Epithelial cell of proximal tubule (primary cell): ENCODE data around the gene PPIF. TPM values are rescaled to one million over a fixed set of nuclear protein-coding genes. Genes with fewer than 3 reads are reported as not detected.

Experiments used
- DNase-seq: peaks from one replicate; pipeline ENCODE4 v3.0.0-alpha.2; 2011; ENCODE audit warnings: low read depth
- H3K4me3 ChIP-seq: 2 replicates; pipeline ENCODE4 v1.5.1; 2011; ENCODE audit warnings: low read depth, mild to moderate bottlenecking, low read length
- total RNA-seq: library from RNA; depleted of rRNA; stranded (reverse); fragments of >200 nt; gene quantifications from 2 replicates; pipeline ENCODE4 v1.2.3, GENCODE V29; 2015
- TF ChIP-seq, protein P1 (sequence below): conservative IDR thresholded peaks from 2 replicates; pipeline ENCODE4 v1.5.1; 2012; ENCODE audit warnings: low read depth, mild to moderate bottlenecking, low read length

Gene PPIF
- total RNA-seq, 1 donor from 2014 or later = 62.0 TPM

DNA sequence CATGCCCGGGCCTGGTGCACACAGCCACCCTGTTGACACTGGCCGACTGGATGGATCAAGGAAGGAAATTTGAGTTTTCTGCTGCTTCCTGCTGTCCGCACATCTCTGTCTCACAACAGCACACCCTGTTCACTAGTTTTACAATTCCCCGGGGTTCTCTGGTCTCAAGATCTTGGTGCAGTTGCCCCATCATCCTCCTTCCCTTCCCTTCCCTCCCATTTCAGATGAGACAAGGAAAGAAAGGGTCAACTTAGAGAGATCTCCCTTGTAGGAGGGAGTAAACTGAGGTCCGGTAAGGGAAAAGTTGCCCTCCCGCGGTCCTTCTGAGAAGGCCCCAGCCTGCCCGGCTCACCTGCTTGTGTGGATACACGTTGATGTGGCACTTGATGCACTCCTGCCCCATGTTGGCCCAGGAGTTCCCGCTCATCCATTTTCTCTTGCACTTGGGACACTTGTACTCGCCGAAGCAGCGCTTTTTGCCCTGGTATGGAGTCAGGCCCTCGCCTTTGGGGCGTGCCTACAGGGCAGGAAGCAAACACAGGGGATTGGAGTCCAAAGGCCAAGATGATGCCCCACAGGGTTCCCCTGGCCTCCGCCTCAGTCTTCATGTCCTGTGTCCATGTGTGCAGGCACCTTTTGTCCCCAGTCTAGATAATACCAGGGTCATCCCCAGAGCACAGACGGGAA lies 46.8 kb downstream of the PPIF start:
- TF ChIP-seq, protein P1, sequence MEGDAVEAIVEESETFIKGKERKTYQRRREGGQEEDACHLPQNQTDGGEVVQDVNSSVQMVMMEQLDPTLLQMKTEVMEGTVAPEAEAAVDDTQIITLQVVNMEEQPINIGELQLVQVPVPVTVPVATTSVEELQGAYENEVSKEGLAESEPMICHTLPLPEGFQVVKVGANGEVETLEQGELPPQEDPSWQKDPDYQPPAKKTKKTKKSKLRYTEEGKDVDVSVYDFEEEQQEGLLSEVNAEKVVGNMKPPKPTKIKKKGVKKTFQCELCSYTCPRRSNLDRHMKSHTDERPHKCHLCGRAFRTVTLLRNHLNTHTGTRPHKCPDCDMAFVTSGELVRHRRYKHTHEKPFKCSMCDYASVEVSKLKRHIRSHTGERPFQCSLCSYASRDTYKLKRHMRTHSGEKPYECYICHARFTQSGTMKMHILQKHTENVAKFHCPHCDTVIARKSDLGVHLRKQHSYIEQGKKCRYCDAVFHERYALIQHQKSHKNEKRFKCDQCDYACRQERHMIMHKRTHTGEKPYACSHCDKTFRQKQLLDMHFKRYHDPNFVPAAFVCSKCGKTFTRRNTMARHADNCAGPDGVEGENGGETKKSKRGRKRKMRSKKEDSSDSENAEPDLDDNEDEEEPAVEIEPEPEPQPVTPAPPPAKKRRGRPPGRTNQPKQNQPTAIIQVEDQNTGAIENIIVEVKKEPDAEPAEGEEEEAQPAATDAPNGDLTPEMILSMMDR = no peak
- no peak overlapping the region for H3K4me3 ChIP-seq
- no peak for DNase-seq

DNA sequence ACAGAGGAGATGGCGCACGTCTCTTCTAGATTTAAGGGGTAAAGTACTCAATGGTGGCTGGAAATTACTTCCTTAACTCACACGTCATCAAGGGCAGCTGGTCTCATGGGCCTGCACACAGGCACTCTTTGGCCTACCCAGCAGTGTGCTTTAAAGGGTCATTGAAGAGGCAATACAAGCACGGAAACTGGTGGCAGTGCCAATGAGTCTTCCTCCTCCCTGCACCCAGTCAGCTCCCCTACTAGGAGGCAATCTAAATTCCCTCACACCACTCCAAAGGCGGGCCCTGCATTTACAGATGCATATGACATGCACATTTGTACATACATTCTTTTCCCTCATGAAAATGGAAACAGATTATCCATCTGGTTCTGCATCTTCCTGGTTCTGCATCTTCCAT lies 47.4 kb downstream of the PPIF start:
- DNase-seq = no peak
- TF ChIP-seq, protein P1 = no peak
- H3K4me3 ChIP-seq = no peak overlapping the region

DNA sequence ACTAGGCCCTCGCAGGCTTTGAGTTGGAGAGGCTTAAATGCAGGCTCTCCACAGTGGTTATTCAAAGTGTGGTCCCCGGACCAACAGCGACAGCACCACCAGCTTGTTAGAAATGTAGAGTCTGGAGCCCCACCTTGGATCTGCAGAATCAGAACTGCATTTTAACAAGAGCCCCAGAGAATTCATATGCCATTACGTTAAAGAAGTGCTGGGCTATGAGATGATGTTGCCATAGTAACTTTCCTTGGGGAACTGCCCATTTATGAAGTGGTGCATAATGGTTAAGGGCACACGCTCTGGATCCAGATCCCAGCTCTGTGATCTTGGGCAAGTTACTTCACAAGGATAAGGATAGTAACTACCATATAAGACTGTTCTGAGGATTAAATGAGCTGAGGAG lies 49.3 kb downstream of the PPIF start:
- H3K4me3 ChIP-seq = no peak overlapping the region
- no peak for DNase-seq
- TF ChIP-seq, protein P1 = no peak

DNA sequence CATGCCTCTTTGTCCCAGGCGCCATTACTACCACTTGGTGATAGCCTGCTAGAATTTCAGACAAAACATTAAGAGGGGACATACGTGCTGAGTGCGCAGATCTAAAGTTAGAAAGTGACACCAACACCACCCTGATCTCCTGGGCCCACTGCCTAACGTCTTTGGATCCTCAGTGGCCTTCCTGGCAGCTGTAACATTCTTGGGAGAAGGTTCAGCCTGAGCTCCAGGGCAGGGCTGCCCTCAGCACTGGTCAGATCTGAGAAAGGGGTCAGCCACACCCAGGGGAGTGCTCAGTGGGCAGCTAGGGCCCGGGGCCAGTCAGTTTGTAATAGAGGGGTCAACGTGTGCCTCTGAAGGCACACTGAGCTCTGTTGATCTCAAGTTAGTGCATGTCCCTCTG lies 49.8 kb downstream of the PPIF start:
- TF ChIP-seq, protein P1 = no peak
- no peak overlapping the region for H3K4me3 ChIP-seq
- no peak for DNase-seq

DNA sequence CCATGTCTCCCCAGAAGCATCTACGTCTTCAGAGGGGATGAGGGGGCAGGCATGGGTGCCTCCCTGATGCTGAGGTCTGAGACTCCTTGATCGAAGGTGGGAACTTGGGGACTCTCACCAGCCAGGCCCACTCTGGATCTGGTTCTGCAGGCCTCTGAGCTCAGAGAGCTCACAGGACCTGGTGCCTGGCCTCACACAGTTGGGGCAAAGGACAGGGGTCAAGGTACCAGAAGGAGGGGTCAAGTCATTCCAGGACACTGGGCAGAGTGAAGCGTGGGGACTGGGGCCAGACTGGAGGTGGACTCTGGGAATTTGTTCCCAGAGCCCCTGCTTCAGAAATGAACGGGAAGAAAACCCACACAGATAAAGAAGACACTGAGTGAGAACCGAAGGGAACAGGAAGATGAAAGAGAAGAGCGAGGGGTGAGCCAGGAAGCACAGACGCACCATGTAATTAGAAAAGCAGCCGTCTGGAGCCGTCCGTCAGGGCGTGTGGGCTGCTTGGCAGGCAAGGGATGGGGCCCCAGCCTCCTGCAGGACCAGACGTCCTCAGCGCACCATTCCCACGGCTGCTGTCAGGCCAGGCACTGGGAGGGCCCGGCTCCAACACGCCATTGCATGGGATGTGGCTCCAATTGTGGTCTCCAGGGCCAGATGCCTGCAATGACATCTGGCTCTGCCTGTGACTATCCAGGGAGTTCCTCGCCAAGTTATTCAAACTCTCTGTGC lies 50.5 kb downstream of the PPIF start:
- TF ChIP-seq, protein P1 = no peak
- DNase-seq = no peak

DNA sequence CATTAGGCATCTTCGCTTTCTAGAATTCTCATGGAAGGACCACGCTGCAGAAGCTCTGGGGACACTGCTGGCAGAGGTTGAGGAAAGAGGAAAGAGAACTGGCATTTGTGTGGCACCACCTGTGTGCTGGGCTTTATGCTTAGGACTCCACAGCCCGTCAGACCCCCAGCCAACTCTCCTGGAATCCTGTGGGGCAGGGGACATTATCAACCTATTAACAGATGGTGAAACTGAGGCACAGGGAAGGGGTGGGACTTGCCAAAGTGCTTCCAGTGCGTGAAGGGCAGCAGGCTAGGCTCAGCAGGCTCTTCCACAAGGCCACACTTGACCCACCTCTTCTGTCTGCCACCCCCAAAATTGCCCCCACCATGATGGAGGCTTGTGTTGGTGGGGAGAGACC lies 51.4 kb downstream of the PPIF start:
- no peak overlapping the region for H3K4me3 ChIP-seq
- no peak for DNase-seq
- TF ChIP-seq, protein P1 = no peak

More for the DNA sequence above, 50.5 kb downstream of the PPIF start:
- no peak overlapping the region for H3K4me3 ChIP-seq
